A549 (cell line): Measurements from ENCODE around the gene RPS13.

ENCODE experiments used
- BHLHE40 ChIP-seq: IDR thresholded peaks from 2 replicates; pipeline ENCODE4 v1.6.1; 2012; ENCODE audit warnings: low read depth, low read length, inconsistent platforms
- CTCF ChIP-seq: fragments of >200 bp; sonication (Bioruptor Twin); formaldehyde crosslinking; IDR thresholded peaks from 3 replicates; pipeline ENCODE4 v1.5.1; 2016
- EHF ChIP-seq: fragments of 250-450 bp; sonication (Bioruptor Pico); IDR thresholded peaks from 2 replicates; pipeline ENCODE4 v1.5.0; 2020; ENCODE audit warnings: mild to moderate bottlenecking
- EP300 ChIP-seq, 2 experiments: fragments of >200 bp; sonication (Bioruptor Twin); formaldehyde crosslinking; IDR thresholded peaks; 2 replicates in 1 of 2; 3 replicates in 1 of 2; pipeline ENCODE4 v1.6.1; 2016 to 2017
- ESRRA ChIP-seq: fragments of 150-350 bp; IDR thresholded peaks from 2 replicates; pipeline ENCODE4 v1.6.1; 2014; ENCODE audit warnings: mild to moderate bottlenecking, low read length, borderline replicate concordance
- GATA3 ChIP-seq: IDR thresholded peaks from 2 replicates; pipeline ENCODE4 v1.6.1; 2012; ENCODE audit warnings: borderline replicate concordance
- HDAC2 ChIP-seq: fragments of 200-600 bp; sonication (generic); IDR thresholded peaks from 2 replicates; pipeline ENCODE4 v1.6.1; 2016
- JUN ChIP-seq, 2 experiments: fragments of >200 bp; sonication (Bioruptor Twin); formaldehyde crosslinking; IDR thresholded peaks; 2 replicates in 1 of 2; 3 replicates in 1 of 2; pipeline ENCODE4 v1.6.1; 2016 to 2017
- POLR2A ChIP-seq: IDR thresholded peaks from 2 replicates; pipeline ENCODE4 v1.6.1; 2012; ENCODE audit warnings: mild to moderate bottlenecking, low read length
- RCOR1 ChIP-seq: fragments of 150-350 bp; IDR thresholded peaks from 2 replicates; pipeline ENCODE4 v1.6.1; 2014; ENCODE audit warnings: antibody characterized with exemption, low read length, low read depth
- RNF2 ChIP-seq: fragments of 200-600 bp; sonication (generic); IDR thresholded peaks from 2 replicates; pipeline ENCODE4 v1.6.1; 2016; ENCODE audit warnings: low read depth, mild to moderate bottlenecking, antibody characterized with exemption, moderate library complexity, borderline replicate concordance
- SMC3 ChIP-seq: fragments of >200 bp; sonication (Bioruptor Twin); formaldehyde crosslinking; IDR thresholded peaks from 3 replicates; pipeline ENCODE4 v1.6.1; 2018; ENCODE audit warnings: inconsistent platforms
- TFCP2L1 ChIP-seq: fragments of 250-450 bp; sonication (Bioruptor Pico); IDR thresholded peaks from 2 replicates; pipeline ENCODE4 v1.5.0; 2021; ENCODE audit warnings: mild to moderate bottlenecking

GRCh38 chr11:17066691-17067090, 10.8 kb downstream of the RPS13 start:
- TF ChIP-seq POLR2A (no peak), TFCP2L1 (CRISPR knock-in tag) (no peak), EP300 (IDR thresholded peaks at IDR 0.05) (no peak), ESRRA (no peak), CTCF (no peak), HDAC2 (no peak), EHF (CRISPR knock-in tag) (no peak), RNF2 (no peak), BHLHE40 (no peak), GATA3 (no peak), SMC3 (no peak), JUN (IDR thresholded peaks at IDR 0.05) (no peak), RCOR1 (no peak)
